HCT116 (cell line): ENCODE measurements around the gene MSI2. TPM values are rescaled to one million over a fixed set of nuclear protein-coding genes. Genes with fewer than 3 reads are reported as not detected.

ENCODE experiments used
- CEBPB ChIP-seq: IDR thresholded peaks from 2 replicates; pipeline ENCODE4 v1.6.1; 2012; ENCODE audit warnings: low read depth
- CTCF ChIP-seq, 3 experiments: fragments of 200-600 bp in 1 of 3; sonication (generic) in 1 of 3; IDR thresholded peaks in 2 of 3; conservative IDR thresholded peaks in 1 of 3; 2 replicates each; pipeline ENCODE4 v1.5.1; 2012 to 2017; ENCODE audit warnings: low read depth in 2 of 3, low read length in 2 of 3, antibody characterized with exemption in 1 of 3, borderline replicate concordance in 1 of 3, control low read depth in 1 of 3, mild to moderate bottlenecking in 1 of 3, mixed read lengths in 1 of 3, mixed run types in 1 of 3, moderate library complexity in 1 of 3; ENCODE audit not compliant: insufficient read depth in 1 of 3
- ELF1 ChIP-seq: IDR thresholded peaks from 2 replicates; pipeline ENCODE4 v1.6.1; 2012; ENCODE audit warnings: low read depth, borderline replicate concordance
- EZH2 ChIP-seq: fragments of 200-600 bp; sonication (generic); IDR thresholded peaks from 2 replicates; pipeline ENCODE4 v1.6.1; 2017; ENCODE audit warnings: antibody characterized with exemption, mixed run types
- EZH2phosphoT487 ChIP-seq: fragments of 200-600 bp; IDR thresholded peaks from 2 replicates; pipeline ENCODE4 v1.6.1; 2018; ENCODE audit warnings: antibody characterized with exemption, borderline replicate concordance
- FOSL1 ChIP-seq: IDR thresholded peaks from 2 replicates; pipeline ENCODE4 v1.6.1; 2012; ENCODE audit warnings: low read depth
- JUND ChIP-seq: IDR thresholded peaks from 2 replicates; pipeline ENCODE4 v1.6.1; 2012
- MAX ChIP-seq: IDR thresholded peaks from 2 replicates; pipeline ENCODE4 v1.6.1; 2012
- POLR2AphosphoS5 ChIP-seq: IDR thresholded peaks from 2 replicates; pipeline ENCODE4 v1.6.1; 2011; ENCODE audit warnings: mild to moderate bottlenecking, low read depth, low read length, moderate library complexity
- RAD21 ChIP-seq: IDR thresholded peaks from 2 replicates; pipeline ENCODE4 v1.6.1; 2012; ENCODE audit warnings: low read depth, mild to moderate bottlenecking
- REST ChIP-seq: IDR thresholded peaks from 2 replicates; pipeline ENCODE4 v1.6.1; 2012; ENCODE audit warnings: low read depth
- SIN3A ChIP-seq: IDR thresholded peaks from 2 replicates; pipeline ENCODE4 v1.6.1; 2012; ENCODE audit warnings: low read depth
- SP1 ChIP-seq: IDR thresholded peaks from 2 replicates; pipeline ENCODE4 v1.6.1; 2012; ENCODE audit warnings: low read depth
- SRF ChIP-seq: IDR thresholded peaks from 2 replicates; pipeline ENCODE4 v1.6.1; 2012; ENCODE audit warnings: low read depth
- ZFX ChIP-seq: fragments of 450-650 bp; IDR thresholded peaks from 2 replicates; pipeline ENCODE4 v1.6.1; 2017
- total RNA-seq: library from RNA; stranded (reverse); gene quantifications from one replicate; pipeline ENCODE4 v1.2.1, GENCODE V29; 2021; ENCODE audit not compliant: unreplicated experiment
- TF ChIP-seq, protein P1 (sequence below): IDR thresholded peaks from 2 replicates; pipeline ENCODE4 v1.6.1; 2012

MSI2 gene
- total RNA-seq, 1 experiment from 2014 or later: 137 TPM

DNA sequence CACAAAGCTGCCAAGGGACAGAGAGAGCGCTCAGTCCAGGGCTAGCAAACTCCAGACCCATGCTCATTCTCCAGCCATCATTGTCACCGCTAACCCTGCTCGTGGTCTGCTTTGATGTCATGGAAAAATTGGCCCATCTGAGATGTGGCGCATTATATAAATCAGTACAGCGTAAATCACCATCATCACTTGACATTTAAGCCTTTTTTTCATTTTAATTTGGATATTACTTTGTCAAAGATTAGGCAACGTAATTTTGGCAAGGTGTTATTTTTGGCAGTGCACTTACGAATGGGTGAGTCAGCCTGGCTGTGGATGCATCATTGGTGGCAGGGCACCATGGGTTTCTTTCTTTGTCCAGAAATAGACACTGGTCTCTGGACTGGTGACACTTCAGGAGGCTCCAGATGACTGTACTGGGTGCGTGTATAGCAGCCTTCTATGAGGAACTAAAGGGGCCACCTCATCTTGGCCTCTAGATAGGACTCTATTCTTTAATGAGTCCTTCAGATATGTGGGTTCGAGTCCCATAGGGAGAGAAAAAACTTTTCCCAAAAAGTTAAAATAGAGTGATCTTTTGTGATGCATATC lies 166.3 kb downstream of the MSI2 start (continued):
- no peak for TF ChIP-seq REST
- TF ChIP-seq SP1: peak; percentile 94
- TF ChIP-seq, protein P1, sequence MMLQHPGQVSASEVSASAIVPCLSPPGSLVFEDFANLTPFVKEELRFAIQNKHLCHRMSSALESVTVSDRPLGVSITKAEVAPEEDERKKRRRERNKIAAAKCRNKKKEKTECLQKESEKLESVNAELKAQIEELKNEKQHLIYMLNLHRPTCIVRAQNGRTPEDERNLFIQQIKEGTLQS: peak; percentile 50; the same call in 1 of the 2 replicates
- TF ChIP-seq SIN3A: peak; percentile 81; the same call in 1 of the 2 replicates
- no peak for TF ChIP-seq EZH2
- peak; percentile 91 for TF ChIP-seq MAX
- TF ChIP-seq SRF: peak; percentile 92
- no peak for TF ChIP-seq ZFX
- TF ChIP-seq RAD21: peak; percentile 39; the same call in 1 of the 2 replicates
- peak; percentile 97 for TF ChIP-seq FOSL1
- no peak for TF ChIP-seq EZH2phosphoT487
- TF ChIP-seq CEBPB: peak; percentile 90
- no peak for TF ChIP-seq CTCF (IDR thresholded peaks at IDR 0.05 in 2 of 3, conservative IDR thresholded peaks at IDR 0.05 in 1 of 3; ENCODE audit: borderline replicate concordance in 1 of 3, insufficient read depth in 1 of 3, low read depth in 2 of 3, low read length in 2 of 3)
- TF ChIP-seq ELF1: no peak
- TF ChIP-seq JUND: peak; percentile 94
- TF ChIP-seq POLR2AphosphoS5: peak; percentile 74
